ENCODE results near the gene ACTA1. TPM values are rescaled to one million over a fixed set of nuclear protein-coding genes. Genes with fewer than 3 reads are reported as not detected.
"Not testable (repeated sequence)": the region's sequence is repeated elsewhere in the genome, so short reads cannot be mapped to it uniquely, and the experiment has no call there.

Gene ACTA1
- total RNA-seq, 1 experiment from 2014 or later = not detected

GRCh38 chr1:229440851-229441537 is 7.1 kb upstream of the ACTA1 start:
- DNase-seq (ENCODE audit: low spot score) = peak; percentile 90

GRCh38 chr1:229438021-229438420 is 4.1 kb upstream of the ACTA1 start:
- no peak for DNase-seq (ENCODE audit: low spot score)

- DNase-seq (ENCODE audit: low spot score) = peak; percentile 45
Measured at GRCh38 chr1:229437443-229437842, 3.5 kb upstream of the ACTA1 start.

GRCh38 chr1:229436201-229436600 is 2.3 kb upstream of the ACTA1 start:
- DNase-seq (ENCODE audit: low spot score) = no peak

GRCh38 chr1:229434641-229435051 is 752 bp upstream of the ACTA1 start:
- DNase-seq (ENCODE audit: low spot score) = no peak

- no peak for DNase-seq (ENCODE audit: low spot score)
Measured at GRCh38 chr1:229433364-229434004, 410 bp downstream of the ACTA1 start.

GRCh38 chr1:229432905-229433304 is 989 bp downstream of the ACTA1 start:
- no peak for DNase-seq (ENCODE audit: low spot score)

GRCh38 chr1:229432116-229432461 is 1.8 kb downstream of the ACTA1 start:
- no peak for DNase-seq (ENCODE audit: low spot score)

- DNase-seq (ENCODE audit: low spot score) = no peak
Measured at GRCh38 chr1:229431284-229432115, 2.4 kb downstream of the ACTA1 start.

- no peak for DNase-seq (ENCODE audit: low spot score)
Measured at GRCh38 chr1:229430761-229431283, 3.1 kb downstream of the ACTA1 start.

GRCh38 chr1:229428256-229428655 is 5.6 kb downstream of the ACTA1 start:
- DNase-seq (ENCODE audit: low spot score) = no peak

- DNase-seq (ENCODE audit: low spot score) = no peak
Measured at GRCh38 chr1:229427572-229427971, 6.3 kb downstream of the ACTA1 start.

GRCh38 chr1:229425564-229426159 is 8.2 kb downstream of the ACTA1 start:
- no peak for DNase-seq (ENCODE audit: low spot score)

GRCh38 chr1:229420765-229421164 is 13.1 kb downstream of the ACTA1 start:
- no peak for DNase-seq (ENCODE audit: low spot score)

GRCh38 chr1:229420224-229420623 is 13.7 kb downstream of the ACTA1 start:
- no peak for DNase-seq (ENCODE audit: low spot score)

GRCh38 chr1:229418586-229418985 is 15.3 kb downstream of the ACTA1 start:
- DNase-seq (ENCODE audit: low spot score) = not testable (repeated sequence)

GRCh38 chr1:229412810-229413209 is 21.1 kb downstream of the ACTA1 start:
- not testable (repeated sequence) for DNase-seq (ENCODE audit: low spot score)

GRCh38 chr1:229412056-229412455 is 21.8 kb downstream of the ACTA1 start:
- DNase-seq (ENCODE audit: low spot score) = no peak

GRCh38 chr1:229411434-229412055 is 22.3 kb downstream of the ACTA1 start:
- no peak for DNase-seq (ENCODE audit: low spot score)

GRCh38 chr1:229410692-229411433 is 23.0 kb downstream of the ACTA1 start:
- DNase-seq (ENCODE audit: low spot score) = peak; percentile 97

GRCh38 chr1:229410370-229410691 is 23.6 kb downstream of the ACTA1 start:
- peak; percentile 21 for DNase-seq (ENCODE audit: low spot score)
